PC-3 (cell line): ENCODE measurements around the gene DSCAM.

Experiments
- EZH2phosphoT487 ChIP-seq: fragments of 300-600 bp; sonication (generic); IDR thresholded peaks from 2 replicates; pipeline ENCODE4 v1.6.1; 2018; ENCODE audit warnings: mild to moderate bottlenecking, antibody characterized with exemption, low read length, borderline replicate concordance
- TF ChIP-seq, protein P1 (sequence below): fragments of 300-600 bp; sonication (generic); conservative IDR thresholded peaks from 2 replicates; pipeline ENCODE4 v1.5.1; 2017; ENCODE audit warnings: antibody characterized with exemption, low read depth, mild to moderate bottlenecking, low read length

- TF ChIP-seq, protein P1, sequence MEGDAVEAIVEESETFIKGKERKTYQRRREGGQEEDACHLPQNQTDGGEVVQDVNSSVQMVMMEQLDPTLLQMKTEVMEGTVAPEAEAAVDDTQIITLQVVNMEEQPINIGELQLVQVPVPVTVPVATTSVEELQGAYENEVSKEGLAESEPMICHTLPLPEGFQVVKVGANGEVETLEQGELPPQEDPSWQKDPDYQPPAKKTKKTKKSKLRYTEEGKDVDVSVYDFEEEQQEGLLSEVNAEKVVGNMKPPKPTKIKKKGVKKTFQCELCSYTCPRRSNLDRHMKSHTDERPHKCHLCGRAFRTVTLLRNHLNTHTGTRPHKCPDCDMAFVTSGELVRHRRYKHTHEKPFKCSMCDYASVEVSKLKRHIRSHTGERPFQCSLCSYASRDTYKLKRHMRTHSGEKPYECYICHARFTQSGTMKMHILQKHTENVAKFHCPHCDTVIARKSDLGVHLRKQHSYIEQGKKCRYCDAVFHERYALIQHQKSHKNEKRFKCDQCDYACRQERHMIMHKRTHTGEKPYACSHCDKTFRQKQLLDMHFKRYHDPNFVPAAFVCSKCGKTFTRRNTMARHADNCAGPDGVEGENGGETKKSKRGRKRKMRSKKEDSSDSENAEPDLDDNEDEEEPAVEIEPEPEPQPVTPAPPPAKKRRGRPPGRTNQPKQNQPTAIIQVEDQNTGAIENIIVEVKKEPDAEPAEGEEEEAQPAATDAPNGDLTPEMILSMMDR: no peak
- TF ChIP-seq EZH2phosphoT487: no peak
Observed at GRCh38 chr21:40803101-40803500, 43.9 kb downstream of the DSCAM start.
